Measurements from ENCODE around the gene AKR1C4.

AKR1C4 gene

GRCh38 chr10:5210261-5210660 lies 13.6 kb downstream of the AKR1C4 start:
- TF ChIP-seq RAD21 (IDR thresholded peaks at IDR 0.05; ENCODE audit: low read depth): peak; percentile 16; the same call in 1 of the 2 replicates

- TF ChIP-seq REST (IDR thresholded peaks at IDR 0.05; ENCODE audit: low read depth) (no peak), TCF12 (IDR thresholded peaks at IDR 0.05; ENCODE audit: low read depth) (no peak), USF1 (IDR thresholded peaks at IDR 0.05) (no peak), YY1 (IDR thresholded peaks at IDR 0.05; ENCODE audit: low read depth) (no peak), ZBTB7A (IDR thresholded peaks at IDR 0.05; ENCODE audit: low read depth) (no peak), NFIC (IDR thresholded peaks at IDR 0.05) (no peak), CREB1 (IDR thresholded peaks at IDR 0.05; ENCODE audit: low read depth) (no peak), RAD21 (IDR thresholded peaks at IDR 0.05; ENCODE audit: low read depth) (no peak), TAF1 (IDR thresholded peaks at IDR 0.05; ENCODE audit: low read depth) (no peak), FOXM1 (IDR thresholded peaks at IDR 0.05; ENCODE audit: borderline replicate concordance, low read depth) (no peak), CEBPB (IDR thresholded peaks at IDR 0.05) (no peak), TEAD4 (IDR thresholded peaks at IDR 0.05) (no peak), MAX (IDR thresholded peaks at IDR 0.05) (no peak)
Measured at GRCh38 chr10:5211696-5212536, 15.3 kb downstream of the AKR1C4 start.

GRCh38 chr10:5216801-5217200 lies 20.2 kb downstream of the AKR1C4 start:
- no peak for TF ChIP-seq YY1 (IDR thresholded peaks at IDR 0.05; ENCODE audit: low read depth)
- TF ChIP-seq RAD21 (IDR thresholded peaks at IDR 0.05; ENCODE audit: low read depth): no peak
- no peak for TF ChIP-seq EP300 (IDR thresholded peaks at IDR 0.05; ENCODE audit: borderline replicate concordance)
- TF ChIP-seq ZBTB7A (IDR thresholded peaks at IDR 0.05; ENCODE audit: low read depth): no peak
- TF ChIP-seq TEAD4 (IDR thresholded peaks at IDR 0.05): no peak

- TF ChIP-seq CEBPB (IDR thresholded peaks at IDR 0.05): no peak
- no peak for TF ChIP-seq MAX (IDR thresholded peaks at IDR 0.05)
- no peak for TF ChIP-seq REST (IDR thresholded peaks at IDR 0.05; ENCODE audit: low read depth)
- TF ChIP-seq CREB1 (IDR thresholded peaks at IDR 0.05; ENCODE audit: low read depth): no peak
- TF ChIP-seq TAF1 (IDR thresholded peaks at IDR 0.05; ENCODE audit: low read depth): no peak
- TF ChIP-seq TCF12 (IDR thresholded peaks at IDR 0.05; ENCODE audit: low read depth): no peak
- no peak for TF ChIP-seq TEAD4 (IDR thresholded peaks at IDR 0.05)
- no peak for TF ChIP-seq YY1 (IDR thresholded peaks at IDR 0.05; ENCODE audit: low read depth)
- no peak for TF ChIP-seq EGR1 (IDR thresholded peaks at IDR 0.05)
Measured at GRCh38 chr10:5219262-5219661, 22.6 kb downstream of the AKR1C4 start.

- TF ChIP-seq TEAD4 (IDR thresholded peaks at IDR 0.05): no peak
- TF ChIP-seq YY1 (IDR thresholded peaks at IDR 0.05; ENCODE audit: low read depth): no peak
- no peak for TF ChIP-seq REST (IDR thresholded peaks at IDR 0.05; ENCODE audit: low read depth)
- no peak for TF ChIP-seq ZBTB7A (IDR thresholded peaks at IDR 0.05; ENCODE audit: low read depth)
- no peak for TF ChIP-seq EP300 (IDR thresholded peaks at IDR 0.05; ENCODE audit: borderline replicate concordance)
- no peak for TF ChIP-seq FOXM1 (IDR thresholded peaks at IDR 0.05; ENCODE audit: borderline replicate concordance, low read depth)
- no peak for TF ChIP-seq TAF1 (IDR thresholded peaks at IDR 0.05; ENCODE audit: low read depth)
- TF ChIP-seq MAX (IDR thresholded peaks at IDR 0.05): no peak
Measured at GRCh38 chr10:5229019-5229418, 32.4 kb downstream of the AKR1C4 start.

Data from Ishikawa (cell line).